HG02885 (cell line): Measurements from ENCODE around the gene ALOX5AP.

Experiments used
- ATAC-seq: cut with Tn5 transposase; IDR thresholded peaks from one replicate; pipeline ENCODE4 v1.9.1; 2021; ENCODE audit warnings: mild to moderate bottlenecking; ENCODE audit not compliant: unreplicated experiment, poor library complexity

ALOX5AP gene

GRCh38 chr13:30753030-30753616, 17.8 kb downstream of the ALOX5AP start:
- no peak for ATAC-seq

- ATAC-seq: no peak
These were observed 20.3 kb downstream of the ALOX5AP start for GRCh38 chr13:30755678-30756077.

GRCh38 chr13:30757026-30757742, 21.8 kb downstream of the ALOX5AP start:
- no peak for ATAC-seq

- no peak for ATAC-seq
These were observed 24.4 kb downstream of the ALOX5AP start for GRCh38 chr13:30759748-30760147.

- ATAC-seq: no peak
These were observed 27.3 kb downstream of the ALOX5AP start for GRCh38 chr13:30762643-30763042.

GRCh38 chr13:30763786-30764413, 28.6 kb downstream of the ALOX5AP start:
- ATAC-seq: no peak

GRCh38 chr13:30766231-30766630, 30.9 kb downstream of the ALOX5AP start:
- ATAC-seq: no peak

- no peak for ATAC-seq
These were observed 35.6 kb downstream of the ALOX5AP start for GRCh38 chr13:30770929-30771328.

GRCh38 chr13:30773561-30773960, 38.2 kb downstream of the ALOX5AP start:
- ATAC-seq: no peak

GRCh38 chr13:30774214-30774730, 38.9 kb downstream of the ALOX5AP start:
- no peak for ATAC-seq

- no peak for ATAC-seq
These were observed 41.3 kb downstream of the ALOX5AP start for GRCh38 chr13:30776661-30777060.

GRCh38 chr13:30779016-30779415, 43.7 kb downstream of the ALOX5AP start:
- no peak for ATAC-seq

- ATAC-seq: no peak
These were observed 44.3 kb downstream of the ALOX5AP start for GRCh38 chr13:30779608-30780007.

GRCh38 chr13:30780338-30780981, 45.1 kb downstream of the ALOX5AP start:
- no peak for ATAC-seq

- no peak for ATAC-seq
These were observed 50.0 kb downstream of the ALOX5AP start for GRCh38 chr13:30785191-30785850.

GRCh38 chr13:30786648-30787047, 51.3 kb downstream of the ALOX5AP start:
- no peak for ATAC-seq

GRCh38 chr13:30787738-30788525, 52.6 kb downstream of the ALOX5AP start:
- peak; percentile 63 for ATAC-seq

- peak; percentile 64 for ATAC-seq
These were observed 54.0 kb downstream of the ALOX5AP start for GRCh38 chr13:30789166-30789862.

GRCh38 chr13:30790592-30790991, 55.2 kb downstream of the ALOX5AP start:
- ATAC-seq: no peak
